ENCODE results near the gene CKAP2. TPM values are rescaled to one million over a fixed set of nuclear protein-coding genes. Genes with fewer than 3 reads are reported as not detected.
"Not testable (repeated sequence)": the region's sequence is repeated elsewhere in the genome, so short reads cannot be mapped to it uniquely, and the experiment has no call there.

The CKAP2 gene
- total RNA-seq, 1 donor from 2014 or later, result 12.8 TPM

DNA sequence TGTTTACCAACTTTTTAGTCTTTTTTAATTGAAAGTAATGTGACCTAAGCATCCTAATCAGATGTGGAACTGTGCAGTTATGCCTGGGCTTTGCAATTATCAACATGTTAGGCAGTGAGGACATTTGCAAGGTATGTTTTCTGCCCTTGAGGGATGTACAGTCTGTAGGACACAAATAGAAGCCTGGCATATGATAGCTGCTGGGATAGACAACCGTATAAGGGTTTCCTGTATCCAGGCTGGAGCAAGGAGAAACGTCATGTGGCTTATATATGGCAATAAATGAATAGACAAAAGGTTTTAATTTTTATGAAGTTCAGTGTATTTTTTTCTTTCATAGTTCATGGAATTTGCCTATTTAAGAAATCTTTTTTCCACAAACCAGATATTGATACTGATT is 2.8 kb upstream of the CKAP2 start:
- Histone ChIP-seq H3K4me1 (peaks cover 44% of the 10 kb centered on the region), H3K4me3 (no peak overlapping the region)
- intact Hi-C loops (cut with DNase I), result no loop called here

GRCh38 chr13:52454459-52454819 is 839 bp upstream of the CKAP2 start:
- no peaks in the 10 kb centered on the region for H3K9me3 ChIP-seq
- intact Hi-C loops (cut with DNase I), result no loop called here
- H3K27ac ChIP-seq, result peak overlapping the region; percentile 84
- H3K4me3 ChIP-seq, result peak overlapping the region; percentile 50 to 66
- TF ChIP-seq POLR2AphosphoS5 (IDR thresholded peaks at IDR 0.05; ENCODE audit: insufficient read depth in 1 of 2, low read depth in 1 of 2), result peak in 1 of 2 donors; percentile 47
- TF ChIP-seq POLR2A (IDR thresholded peaks at IDR 0.05), result no peak
- H3K36me3 ChIP-seq, result no peaks in the 10 kb centered on the region
- H3K4me1 ChIP-seq, result peaks cover 24% of the 10 kb centered on the region
- no peak for DNase-seq (ENCODE audit: extremely low spot score in 2 of 2)
- H3K27me3 ChIP-seq, result no peaks in the 10 kb centered on the region

More for the DNA sequence above, 2.8 kb upstream of the CKAP2 start:
- no peak overlapping the region for H3K27ac ChIP-seq
- no peaks in the 10 kb centered on the region for H3K36me3 ChIP-seq
- H3K9me3 ChIP-seq, result no peaks in the 10 kb centered on the region
- no peak for DNase-seq (ENCODE audit: extremely low spot score in 2 of 2)
- H3K27me3 ChIP-seq, result no peaks in the 10 kb centered on the region
- TF ChIP-seq POLR2A (IDR thresholded peaks at IDR 0.05) (no peak), POLR2AphosphoS5 (IDR thresholded peaks at IDR 0.05; ENCODE audit: insufficient read depth in 1 of 2, low read depth in 1 of 2) (no peak), CTCF (IDR thresholded peaks at IDR 0.05) (no peak)

DNA sequence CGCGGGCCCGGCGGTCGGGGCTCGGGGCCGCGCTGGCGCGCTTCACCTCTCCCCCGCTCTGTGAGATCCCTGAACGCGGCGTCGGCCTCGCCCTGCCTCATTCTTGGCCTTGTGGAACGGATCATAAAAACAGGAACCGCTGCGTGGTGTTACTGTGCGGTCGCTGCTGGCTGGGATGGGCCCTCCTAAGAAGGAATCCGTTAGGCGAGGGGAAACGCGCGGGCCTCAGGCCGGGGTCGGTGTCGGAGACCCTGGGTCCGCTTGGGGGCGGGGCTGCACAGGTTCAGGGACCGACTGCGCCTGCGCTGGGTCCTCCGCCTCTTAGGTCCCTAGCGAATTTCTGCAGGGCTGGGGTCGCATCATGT is 381 bp downstream of the CKAP2 start:
- Histone ChIP-seq H3K27me3 (no peaks in the 10 kb centered on the region), H3K9me3 (no peaks in the 10 kb centered on the region), H3K36me3 (no peaks in the 10 kb centered on the region), H3K4me1 (peaks cover 21% of the 10 kb centered on the region), H3K4me3 (peak overlapping the region; percentile 50 to 66), H3K27ac (peak overlapping the region; percentile 84)
- peak in 1 of 2 donors; percentile 88 for DNase-seq (ENCODE audit: extremely low spot score in 2 of 2)
- intact Hi-C loops (cut with DNase I), result no loop called here
- TF ChIP-seq POLR2A (IDR thresholded peaks at IDR 0.05) (no peak), CTCF (IDR thresholded peaks at IDR 0.05) (no peak), POLR2AphosphoS5 (IDR thresholded peaks at IDR 0.05; ENCODE audit: insufficient read depth in 1 of 2, low read depth in 1 of 2) (no peak)

DNA sequence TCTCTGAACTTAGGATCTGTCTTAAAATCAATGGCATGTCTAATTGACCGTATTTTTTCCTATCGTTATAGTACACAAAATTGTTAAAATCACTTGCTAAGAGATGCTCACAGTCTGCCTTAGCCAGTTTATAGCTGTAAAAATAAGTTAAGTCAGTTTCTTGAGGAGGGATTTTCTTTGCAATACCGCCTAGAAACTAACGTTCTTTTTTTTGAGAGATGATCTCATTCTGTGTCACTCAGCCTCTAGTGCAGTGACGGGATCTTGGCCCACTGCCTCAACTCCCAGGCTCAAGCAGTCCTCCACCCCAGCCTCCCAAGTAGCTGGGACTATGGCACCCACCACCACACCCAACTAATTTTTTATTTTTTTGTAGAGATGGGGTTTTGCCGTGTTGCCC is 4.4 kb downstream of the CKAP2 start:
- no peak overlapping the region for H3K4me3 ChIP-seq
- no peaks in the 10 kb centered on the region for H3K9me3 ChIP-seq
- H3K27ac ChIP-seq, result no peak overlapping the region
- H3K36me3 ChIP-seq, result no peaks in the 10 kb centered on the region
- peaks cover under 1% of the 10 kb centered on the region for H3K4me1 ChIP-seq
- DNase-seq (ENCODE audit: extremely low spot score in 2 of 2), result no peak
- intact Hi-C loops (cut with DNase I), result no loop called here
- no peaks in the 10 kb centered on the region for H3K27me3 ChIP-seq
- TF ChIP-seq POLR2A (IDR thresholded peaks at IDR 0.05), result no peak
- no peak for TF ChIP-seq CTCF (IDR thresholded peaks at IDR 0.05)
- TF ChIP-seq POLR2AphosphoS5 (IDR thresholded peaks at IDR 0.05; ENCODE audit: insufficient read depth in 1 of 2, low read depth in 1 of 2), result no peak

DNA sequence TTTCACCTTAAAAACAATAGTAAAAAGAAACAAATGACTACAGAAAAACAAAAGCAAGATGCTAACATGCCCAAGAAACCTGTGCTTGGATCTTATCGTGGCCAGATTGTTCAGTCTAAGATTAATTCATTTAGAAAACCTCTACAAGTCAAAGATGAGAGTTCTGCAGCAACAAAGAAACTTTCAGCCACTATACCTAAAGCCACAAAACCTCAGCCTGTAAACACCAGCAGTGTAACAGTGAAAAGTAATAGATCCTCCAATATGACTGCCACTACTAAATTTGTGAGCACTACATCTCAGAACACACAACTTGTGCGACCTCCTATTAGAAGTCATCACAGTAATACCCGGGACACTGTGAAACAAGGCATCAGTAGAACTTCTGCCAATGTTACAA is 6.0 kb downstream of the CKAP2 start:
- DNase-seq (ENCODE audit: extremely low spot score in 2 of 2), result no peak
- intact Hi-C loops (cut with DNase I), result no loop called here
- Histone ChIP-seq H3K9me3 (no peaks in the 10 kb centered on the region), H3K4me3 (no peak overlapping the region), H3K27me3 (no peaks in the 10 kb centered on the region), H3K36me3 (no peaks in the 10 kb centered on the region), H3K27ac (no peak overlapping the region), H3K4me1 (no peaks in the 10 kb centered on the region)
- no peak for TF ChIP-seq POLR2AphosphoS5 (IDR thresholded peaks at IDR 0.05; ENCODE audit: insufficient read depth in 1 of 2, low read depth in 1 of 2)
- TF ChIP-seq POLR2A (IDR thresholded peaks at IDR 0.05), result no peak
- no peak for TF ChIP-seq CTCF (IDR thresholded peaks at IDR 0.05)

GRCh38 chr13:52463526-52463925 is 8.2 kb downstream of the CKAP2 start:
- DNase-seq (ENCODE audit: extremely low spot score in 2 of 2), result no peak
- intact Hi-C loops (cut with DNase I), result no loop called here

GRCh38 chr13:52468487-52468886 is 13.2 kb downstream of the CKAP2 start:
- intact Hi-C loops (cut with DNase I); H3K27me3 ChIP-seq; H3K9me3 ChIP-seq; H3K4me1 ChIP-seq; H3K27ac ChIP-seq; H3K4me3 ChIP-seq; DNase-seq (ENCODE audit: extremely low spot score in 2 of 2); H3K36me3 ChIP-seq: not testable (repeated sequence)

More at GRCh38 chr13:52463526-52463925, 8.2 kb downstream of the CKAP2 start:
- no peaks in the 10 kb centered on the region for H3K36me3 ChIP-seq
- H3K4me3 ChIP-seq, result no peak overlapping the region
- no peaks in the 10 kb centered on the region for H3K27me3 ChIP-seq
- H3K27ac ChIP-seq, result no peak overlapping the region
- no peaks in the 10 kb centered on the region for H3K9me3 ChIP-seq
- no peaks in the 10 kb centered on the region for H3K4me1 ChIP-seq
- TF ChIP-seq POLR2A (IDR thresholded peaks at IDR 0.05) (no peak), POLR2AphosphoS5 (IDR thresholded peaks at IDR 0.05; ENCODE audit: insufficient read depth in 1 of 2, low read depth in 1 of 2) (no peak), CTCF (IDR thresholded peaks at IDR 0.05) (no peak)
